Parathyroid adenoma (tissue), 2 donors: ENCODE measurements around the gene SRSF8.

ENCODE experiments used
- H2AFZ ChIP-seq: fragments of 300-600 bp; sonication (generic); one replicate; pipeline ENCODE4 v1.7.0; 2017; ENCODE audit warnings: antibody characterized with exemption, mild to moderate bottlenecking
- H3K27ac ChIP-seq: fragments of 300-600 bp; sonication (generic); one replicate; pipeline ENCODE4 v1.7.0; 2017
- H3K27me3 ChIP-seq: fragments of 300-600 bp; sonication (generic); one replicate; pipeline ENCODE4 v1.7.0; 2017; ENCODE audit warnings: low read length; ENCODE audit not compliant: control insufficient read depth, insufficient read depth
- H3K36me3 ChIP-seq: fragments of 300-600 bp; sonication (generic); one replicate; pipeline ENCODE4 v1.7.0; 2017; ENCODE audit warnings: low read length; ENCODE audit not compliant: control insufficient read depth, insufficient read depth
- H3K4me1 ChIP-seq: fragments of 300-600 bp; sonication (generic); one replicate; pipeline ENCODE4 v1.7.0; 2017; ENCODE audit warnings: control low read depth
- H3K4me2 ChIP-seq: fragments of 300-600 bp; sonication (generic); one replicate; pipeline ENCODE4 v1.7.0; 2017; ENCODE audit warnings: low read length
- H3K4me3 ChIP-seq: fragments of 300-600 bp; sonication (generic); one replicate; pipeline ENCODE4 v1.7.0; 2017; ENCODE audit warnings: low read depth, low read length
- H3K79me2 ChIP-seq: fragments of 300-600 bp; sonication (generic); one replicate; pipeline ENCODE4 v1.7.0; 2017; ENCODE audit warnings: control low read depth
- H3K9ac ChIP-seq: fragments of 300-600 bp; sonication (generic); one replicate; pipeline ENCODE4 v1.7.0; 2017; ENCODE audit warnings: mild to moderate bottlenecking
- H3K9me3 ChIP-seq: fragments of 300-600 bp; sonication (generic); one replicate; pipeline ENCODE4 v1.7.0; 2017; ENCODE audit warnings: low read length; ENCODE audit not compliant: control insufficient read depth
- TF ChIP-seq, protein P1 (sequence below): fragments of 300-600 bp; sonication (generic); IDR thresholded peaks from one replicate; pipeline ENCODE4 v1.7.0; 2017; ENCODE audit warnings: antibody characterized with exemption, mild to moderate bottlenecking
- donor health status: primary hyperparathyroidism.

The SRSF8 gene

GRCh38 chr11:95076416-95076815 is 9.7 kb downstream of the SRSF8 start:
- Histone ChIP-seq H3K27ac (peak overlapping the region; percentile 66), H3K27me3 (no peaks in the 10 kb centered on the region)

GRCh38 chr11:95076981-95077380 is 10.3 kb downstream of the SRSF8 start:
- no peak overlapping the region for H3K4me2 ChIP-seq
- no peak overlapping the region for H3K4me3 ChIP-seq
- H3K36me3 ChIP-seq: no peaks in the 10 kb centered on the region
- TF ChIP-seq, protein P1, sequence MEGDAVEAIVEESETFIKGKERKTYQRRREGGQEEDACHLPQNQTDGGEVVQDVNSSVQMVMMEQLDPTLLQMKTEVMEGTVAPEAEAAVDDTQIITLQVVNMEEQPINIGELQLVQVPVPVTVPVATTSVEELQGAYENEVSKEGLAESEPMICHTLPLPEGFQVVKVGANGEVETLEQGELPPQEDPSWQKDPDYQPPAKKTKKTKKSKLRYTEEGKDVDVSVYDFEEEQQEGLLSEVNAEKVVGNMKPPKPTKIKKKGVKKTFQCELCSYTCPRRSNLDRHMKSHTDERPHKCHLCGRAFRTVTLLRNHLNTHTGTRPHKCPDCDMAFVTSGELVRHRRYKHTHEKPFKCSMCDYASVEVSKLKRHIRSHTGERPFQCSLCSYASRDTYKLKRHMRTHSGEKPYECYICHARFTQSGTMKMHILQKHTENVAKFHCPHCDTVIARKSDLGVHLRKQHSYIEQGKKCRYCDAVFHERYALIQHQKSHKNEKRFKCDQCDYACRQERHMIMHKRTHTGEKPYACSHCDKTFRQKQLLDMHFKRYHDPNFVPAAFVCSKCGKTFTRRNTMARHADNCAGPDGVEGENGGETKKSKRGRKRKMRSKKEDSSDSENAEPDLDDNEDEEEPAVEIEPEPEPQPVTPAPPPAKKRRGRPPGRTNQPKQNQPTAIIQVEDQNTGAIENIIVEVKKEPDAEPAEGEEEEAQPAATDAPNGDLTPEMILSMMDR: no peak
- H3K27me3 ChIP-seq: no peaks in the 10 kb centered on the region
- H3K27ac ChIP-seq: peak overlapping the region; percentile 66
- H3K9me3 ChIP-seq: no peaks in the 10 kb centered on the region
- H2AFZ ChIP-seq: no peak overlapping the region
- H3K4me1 ChIP-seq: peaks cover 14% of the 10 kb centered on the region
- peaks cover 2% of the 10 kb centered on the region for H3K79me2 ChIP-seq
- H3K9ac ChIP-seq: no peak overlapping the region

More at GRCh38 chr11:95076416-95076815, 9.7 kb downstream of the SRSF8 start:
- no peak overlapping the region for H3K9ac ChIP-seq
- no peak overlapping the region for H3K4me3 ChIP-seq
- H3K79me2 ChIP-seq: peaks cover 2% of the 10 kb centered on the region
- H3K4me1 ChIP-seq: peaks cover 14% of the 10 kb centered on the region
- H3K4me2 ChIP-seq: no peak overlapping the region
- no peak overlapping the region for H2AFZ ChIP-seq
- H3K36me3 ChIP-seq: no peaks in the 10 kb centered on the region
- no peaks in the 10 kb centered on the region for H3K9me3 ChIP-seq
- TF ChIP-seq, protein P1: no peak

GRCh38 chr11:95078526-95078925 is 11.8 kb downstream of the SRSF8 start:
- Histone ChIP-seq H3K27ac (no peak overlapping the region), H3K4me3 (no peak overlapping the region), H2AFZ (no peak overlapping the region), H3K9ac (no peak overlapping the region), H3K4me2 (no peak overlapping the region), H3K4me1 (peaks cover 14% of the 10 kb centered on the region), H3K79me2 (no peaks in the 10 kb centered on the region), H3K36me3 (no peaks in the 10 kb centered on the region), H3K27me3 (no peaks in the 10 kb centered on the region), H3K9me3 (no peaks in the 10 kb centered on the region)
- TF ChIP-seq, protein P1: no peak

DNA sequence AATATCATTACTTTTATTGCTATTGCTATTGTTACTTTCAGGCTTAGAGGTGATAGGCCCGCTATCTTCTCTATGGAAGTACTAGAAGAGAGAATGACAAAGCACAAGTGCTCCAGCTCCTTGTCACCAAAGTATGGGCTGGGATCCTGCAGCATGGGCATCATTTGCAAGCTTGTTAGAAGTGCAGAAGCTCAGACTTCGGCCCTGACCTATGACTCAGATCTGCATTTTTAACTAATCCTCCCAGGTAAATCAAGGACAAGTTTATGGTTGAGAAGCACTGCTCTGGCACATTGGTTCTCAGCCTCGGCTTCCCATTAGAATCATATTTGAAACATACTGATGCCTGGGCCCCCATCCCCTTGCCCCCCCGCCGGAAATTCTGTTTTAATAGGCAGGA is 14.3 kb downstream of the SRSF8 start:
- H3K79me2 ChIP-seq: no peaks in the 10 kb centered on the region
- H3K9ac ChIP-seq: no peak overlapping the region
- no peak overlapping the region for H3K4me2 ChIP-seq
- no peaks in the 10 kb centered on the region for H3K27me3 ChIP-seq
- no peak overlapping the region for H3K27ac ChIP-seq
- no peaks in the 10 kb centered on the region for H3K36me3 ChIP-seq
- H2AFZ ChIP-seq: no peak overlapping the region
- H3K4me1 ChIP-seq: no peaks in the 10 kb centered on the region
- TF ChIP-seq, protein P1: no peak
- no peaks in the 10 kb centered on the region for H3K9me3 ChIP-seq
- H3K4me3 ChIP-seq: no peak overlapping the region

GRCh38 chr11:95081412-95081811 is 14.7 kb downstream of the SRSF8 start:
- Histone ChIP-seq H3K4me2 (no peak overlapping the region), H3K4me3 (no peak overlapping the region), H3K36me3 (no peaks in the 10 kb centered on the region), H3K9ac (no peak overlapping the region), H3K27me3 (no peaks in the 10 kb centered on the region), H3K79me2 (no peaks in the 10 kb centered on the region), H3K27ac (peak overlapping the region; percentile 19), H3K9me3 (no peaks in the 10 kb centered on the region), H3K4me1 (no peaks in the 10 kb centered on the region), H2AFZ (no peak overlapping the region)
- TF ChIP-seq, protein P1: no peak
